Natural killer cell (primary cell): ENCODE results near the gene VGLL4. TPM values are rescaled to one million over a fixed set of nuclear protein-coding genes. Genes with fewer than 3 reads are reported as not detected.
A peak's percentile ranks its signal among the peaks of the same experiment; 100 is the strongest.
"Not testable (repeated sequence)": the region's sequence is repeated elsewhere in the genome, so short reads cannot be mapped to it uniquely, and the experiment has no call there.

Experiments used
- ATAC-seq, 3 donors: fragments of 150-1000 bp in 2 of 3; fragments of 200-7000 bp in 1 of 3; cut with Tn5 transposase; 1 replicate in 1 of 3; 2 replicates in 2 of 3; pipeline ENCODE4 v1.10.0; 2021; ENCODE audit warnings: mild to moderate bottlenecking in 2 of 3, moderate library complexity in 2 of 3
- DNase-seq, 2 donors: peaks; one replicate each; pipeline versions ENCODE4 v3.0.0 to v3.0.0-alpha.2; 2013 to 2021; ENCODE audit warnings: mixed read lengths in 1 of 2
- H3K27ac ChIP-seq: one replicate; pipeline ENCODE4 v1.5.1; 2013; ENCODE audit warnings: mild to moderate bottlenecking, low read length
- H3K27me3 ChIP-seq: one replicate; pipeline ENCODE4 v1.6.1; 2013; ENCODE audit warnings: low read length; ENCODE audit not compliant: control insufficient read depth, insufficient read depth
- H3K36me3 ChIP-seq: one replicate; pipeline ENCODE4 v1.6.1; 2013; ENCODE audit warnings: low read length; ENCODE audit not compliant: control insufficient read depth, insufficient read depth
- H3K4me1 ChIP-seq: one replicate; pipeline ENCODE4 v1.6.1; 2013; ENCODE audit warnings: low read length; ENCODE audit not compliant: control insufficient read depth, insufficient read depth
- H3K4me3 ChIP-seq: one replicate; pipeline ENCODE4 v1.5.1; 2013; ENCODE audit warnings: low read length
- H3K9me3 ChIP-seq: one replicate; pipeline ENCODE4 v1.6.1; 2013; ENCODE audit warnings: low read length; ENCODE audit not compliant: control insufficient read depth, insufficient read depth
- H3K27ac Mint-ChIP-seq, 2 donors: one replicate each; pipeline ENCODE4 v1.8.0; 2022; ENCODE audit warnings: mild to moderate bottlenecking in 2 of 2, mixed read lengths in 2 of 2, moderate library complexity in 1 of 2
- H3K27me3 Mint-ChIP-seq, 2 donors: one replicate each; pipeline ENCODE4 v1.8.0; 2022; ENCODE audit warnings: low read depth in 2 of 2, mixed read lengths in 2 of 2
- H3K36me3 Mint-ChIP-seq: one replicate; pipeline ENCODE4 v1.8.0; 2022; ENCODE audit warnings: mixed read lengths
- H3K4me1 Mint-ChIP-seq, 2 donors: one replicate each; pipeline ENCODE4 v1.8.0; 2022; ENCODE audit warnings: mixed read lengths in 2 of 2
- H3K4me3 Mint-ChIP-seq: one replicate; pipeline ENCODE4 v1.8.0; 2022; ENCODE audit warnings: mild to moderate bottlenecking, moderate library complexity, mixed read lengths
- H3K9me3 Mint-ChIP-seq, 2 donors: one replicate each; pipeline ENCODE4 v1.8.0; 2022; ENCODE audit warnings: mixed read lengths in 2 of 2
- WGBS: methylation state at CpG from one replicate; pipeline ENCODE4 v1.1.7; 2013; ENCODE audit warnings: missing lambda C conversion rate; ENCODE audit not compliant: insufficient coverage; 5-methylcytosine and 5-hydroxymethylcytosine counted together
- intact Hi-C: fragments of 100-400 bp; cut with micrococcal nuclease; formaldehyde crosslinking; loops from one replicate; pipeline ENCODE4 v1.14.2; 2022
- total RNA-seq, 4 donors: library from RNA; stranded (reverse); fragments of 120-200 nt in 1 of 4; gene quantifications; one replicate each; pipeline versions ENCODE4 v1.2.3 to v1.2.4, GENCODE V29; 2013 to 2022
- TF ChIP-seq, protein P1 (sequence below): fragments of 200-600 bp; IDR thresholded peaks from one replicate; pipeline ENCODE4 v1.8.0; 2022; ENCODE audit warnings: antibody characterized with exemption

The VGLL4 gene
- total RNA-seq, 3 donors from 2014 or later (not counting 1 experiment from before 2014, with no cell fraction given) = 29.5 to 42.8 (median 34.6) TPM

DNA sequence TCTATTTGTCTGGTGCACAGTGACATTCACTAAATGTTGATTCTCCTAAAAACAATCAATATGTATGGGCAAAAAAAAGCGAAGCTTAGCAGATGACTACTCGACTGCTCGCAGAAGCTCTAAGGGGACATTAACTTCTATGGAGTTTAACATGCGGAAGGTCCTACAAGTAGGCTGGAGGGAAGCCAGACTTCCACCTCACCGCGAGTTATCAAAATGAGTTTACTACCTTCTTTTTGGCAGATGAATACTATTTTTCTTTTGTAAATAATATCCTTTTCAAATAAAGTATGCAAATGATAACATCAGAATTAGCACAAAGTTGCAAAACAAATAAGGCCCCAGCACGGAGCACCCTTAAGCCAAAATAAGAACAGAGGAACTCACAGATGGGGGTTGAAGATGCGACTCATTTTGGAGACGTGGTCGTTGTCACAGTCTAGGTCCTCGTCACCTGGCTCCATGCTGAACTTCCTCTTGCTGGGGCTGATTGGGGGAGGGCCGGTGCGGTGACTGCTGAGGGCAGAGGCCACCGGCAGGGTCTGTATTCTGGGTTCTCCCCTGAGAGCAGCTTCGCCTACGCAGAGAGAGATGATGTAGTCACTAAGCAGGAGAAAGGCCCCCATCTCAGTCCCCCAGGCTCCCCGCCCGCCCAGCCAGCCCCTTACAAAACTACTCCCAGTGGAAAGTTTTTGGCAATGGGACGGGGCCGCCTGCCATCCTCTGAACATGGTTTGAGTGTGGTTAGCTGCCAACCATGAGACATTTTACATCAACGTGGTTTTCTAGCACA, 42.1 kb downstream of the VGLL4 start:
- DNase-seq (no peak), ATAC-seq (peak in 2 of 3 donors; percentile 43 to 66)
- WGBS = 45% methylated on average over 17 of the region's 21 CpGs
- Mint-ChIP-seq H3K36me3 (no peaks in the 10 kb centered on the region), H3K27me3 (no peaks in the 10 kb centered on the region), H3K9me3 (no peaks in the 10 kb centered on the region), H3K4me1 (peaks cover 41 to 45% of the 10 kb centered on the region in 2 donors), H3K4me3 (peak overlapping the region; percentile 45), H3K27ac (peak overlapping the region; percentile 69 to 72)
- peaks cover 6% of the 10 kb centered on the region for H3K4me1 ChIP-seq
- intact Hi-C loops = no loop called here
- H3K27ac ChIP-seq = peak overlapping the region; percentile 33
- peaks cover 21% of the 10 kb centered on the region for H3K36me3 ChIP-seq
- H3K9me3 ChIP-seq = no peaks in the 10 kb centered on the region
- no peaks in the 10 kb centered on the region for H3K27me3 ChIP-seq
- TF ChIP-seq, protein P1, sequence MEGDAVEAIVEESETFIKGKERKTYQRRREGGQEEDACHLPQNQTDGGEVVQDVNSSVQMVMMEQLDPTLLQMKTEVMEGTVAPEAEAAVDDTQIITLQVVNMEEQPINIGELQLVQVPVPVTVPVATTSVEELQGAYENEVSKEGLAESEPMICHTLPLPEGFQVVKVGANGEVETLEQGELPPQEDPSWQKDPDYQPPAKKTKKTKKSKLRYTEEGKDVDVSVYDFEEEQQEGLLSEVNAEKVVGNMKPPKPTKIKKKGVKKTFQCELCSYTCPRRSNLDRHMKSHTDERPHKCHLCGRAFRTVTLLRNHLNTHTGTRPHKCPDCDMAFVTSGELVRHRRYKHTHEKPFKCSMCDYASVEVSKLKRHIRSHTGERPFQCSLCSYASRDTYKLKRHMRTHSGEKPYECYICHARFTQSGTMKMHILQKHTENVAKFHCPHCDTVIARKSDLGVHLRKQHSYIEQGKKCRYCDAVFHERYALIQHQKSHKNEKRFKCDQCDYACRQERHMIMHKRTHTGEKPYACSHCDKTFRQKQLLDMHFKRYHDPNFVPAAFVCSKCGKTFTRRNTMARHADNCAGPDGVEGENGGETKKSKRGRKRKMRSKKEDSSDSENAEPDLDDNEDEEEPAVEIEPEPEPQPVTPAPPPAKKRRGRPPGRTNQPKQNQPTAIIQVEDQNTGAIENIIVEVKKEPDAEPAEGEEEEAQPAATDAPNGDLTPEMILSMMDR = no peak
- no peak overlapping the region for H3K4me3 ChIP-seq

DNA sequence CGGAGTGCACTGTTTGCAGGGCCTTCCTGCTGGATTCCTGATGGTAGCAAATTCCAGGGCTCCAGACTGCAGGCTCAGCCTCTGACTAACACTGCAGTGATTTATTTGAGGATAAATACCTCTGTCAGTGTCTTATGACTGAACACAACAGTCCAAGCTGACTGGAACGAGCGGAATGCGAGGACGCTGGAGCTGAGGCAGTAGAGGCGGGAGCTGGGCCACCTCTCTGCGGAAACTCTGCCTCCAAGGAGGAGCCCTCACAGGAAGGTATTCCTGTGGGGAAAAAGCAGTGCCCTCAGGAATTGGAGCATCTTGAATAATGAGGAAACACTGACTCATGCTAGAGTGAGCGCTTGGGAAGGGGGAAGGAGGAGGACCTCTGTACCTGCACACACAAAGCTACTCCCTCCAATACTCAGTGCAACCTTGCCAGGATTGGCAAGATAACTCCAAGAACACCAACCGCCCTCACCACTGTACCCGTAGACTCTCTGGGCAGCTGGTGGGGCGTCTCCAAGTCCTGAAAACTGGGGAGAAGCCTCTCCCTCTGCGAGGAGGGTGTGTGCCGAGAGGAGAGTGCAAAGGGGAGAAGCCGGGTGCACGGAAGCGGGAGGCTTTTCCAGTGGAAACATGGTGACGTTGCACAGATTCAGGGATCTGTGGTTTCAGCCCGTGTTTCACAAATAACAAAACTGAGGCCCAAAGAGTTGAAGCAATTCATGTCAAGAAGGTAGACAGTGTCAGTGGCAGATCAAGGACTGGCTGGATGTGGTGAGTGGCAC, 43.0 kb downstream of the VGLL4 start:
- H3K36me3 Mint-ChIP-seq = no peaks in the 10 kb centered on the region
- ATAC-seq (no peak), DNase-seq (no peak)
- peaks cover 40% of the 10 kb centered on the region in 2 donors for H3K4me1 Mint-ChIP-seq
- H3K27ac ChIP-seq = no peak overlapping the region
- 96% methylated on average over 17 of the region's 18 CpGs for WGBS
- no peak overlapping the region for H3K4me3 Mint-ChIP-seq
- peak overlapping the region; percentile 69 to 72 for H3K27ac Mint-ChIP-seq
- H3K9me3 ChIP-seq = no peaks in the 10 kb centered on the region
- H3K4me3 ChIP-seq = no peak overlapping the region
- intact Hi-C loops = no loop called here
- peaks cover 22% of the 10 kb centered on the region for H3K36me3 ChIP-seq
- H3K4me1 ChIP-seq = peaks cover 3% of the 10 kb centered on the region
- no peaks in the 10 kb centered on the region for H3K9me3 Mint-ChIP-seq
- TF ChIP-seq, protein P1 = no peak
- H3K27me3 ChIP-seq = no peaks in the 10 kb centered on the region
- H3K27me3 Mint-ChIP-seq = no peaks in the 10 kb centered on the region

DNA sequence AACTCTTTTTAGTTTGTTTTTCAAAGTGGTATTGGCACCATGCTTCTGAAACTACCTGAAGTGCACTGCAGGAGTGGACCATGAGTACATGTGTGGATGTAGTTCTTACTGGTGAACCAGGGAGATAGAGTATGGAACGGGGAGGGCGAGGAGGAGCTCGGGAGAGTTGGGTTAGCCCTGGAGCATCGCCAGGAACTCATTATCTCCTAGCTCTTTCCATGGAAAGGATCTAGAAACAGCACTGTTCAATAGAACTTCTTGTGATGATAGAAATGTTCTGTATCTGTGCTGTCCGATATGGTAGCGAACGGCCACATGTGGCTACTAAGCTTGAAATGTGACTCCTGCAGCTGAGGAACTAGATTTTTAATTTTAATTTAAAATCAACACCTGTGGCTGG, 47.3 kb downstream of the VGLL4 start:
- no peaks in the 10 kb centered on the region for H3K27me3 ChIP-seq
- H3K4me3 Mint-ChIP-seq = no peak overlapping the region
- DNase-seq (no peak), ATAC-seq (no peak)
- H3K4me3 ChIP-seq = no peak overlapping the region
- no peaks in the 10 kb centered on the region for H3K27me3 Mint-ChIP-seq
- H3K36me3 ChIP-seq = peaks cover 20% of the 10 kb centered on the region
- H3K4me1 ChIP-seq = peaks cover 8% of the 10 kb centered on the region
- 99% methylated on average over 7 of the region's 7 CpGs for WGBS
- no peaks in the 10 kb centered on the region for H3K9me3 ChIP-seq
- H3K4me1 Mint-ChIP-seq = peaks cover 57 to 63% of the 10 kb centered on the region in 2 donors
- H3K36me3 Mint-ChIP-seq = no peaks in the 10 kb centered on the region
- intact Hi-C loops = no loop called here
- TF ChIP-seq, protein P1 = no peak
- no peaks in the 10 kb centered on the region for H3K9me3 Mint-ChIP-seq
- H3K27ac ChIP-seq = no peak overlapping the region
- H3K27ac Mint-ChIP-seq = peak overlapping the region; percentile 29 to 42

DNA sequence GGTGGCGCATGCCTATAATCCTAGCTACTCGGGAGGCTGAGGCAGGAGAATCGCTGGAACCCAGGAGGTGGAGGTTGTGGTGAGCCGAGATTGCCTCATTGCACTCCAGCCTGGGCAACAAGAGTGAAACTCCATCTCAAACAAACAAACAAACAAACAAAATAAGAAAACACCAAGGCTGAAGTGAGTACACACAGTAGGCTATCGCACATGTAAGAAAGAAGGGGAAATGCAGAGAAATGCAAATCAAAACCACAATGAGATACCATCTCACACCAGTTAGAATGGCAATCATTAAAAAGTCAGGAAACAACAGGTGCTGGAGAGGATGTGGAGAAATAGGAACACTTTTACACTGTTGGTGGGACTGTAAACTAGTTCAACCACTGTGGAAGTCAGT, 48.7 kb downstream of the VGLL4 start:
- H3K9me3 ChIP-seq, H3K36me3 ChIP-seq, ATAC-seq, H3K36me3 Mint-ChIP-seq, H3K9me3 Mint-ChIP-seq, H3K27me3 Mint-ChIP-seq, H3K27ac ChIP-seq, DNase-seq, H3K27me3 ChIP-seq, H3K27ac Mint-ChIP-seq, H3K4me1 ChIP-seq, intact Hi-C loops, H3K4me3 Mint-ChIP-seq, H3K4me3 ChIP-seq: not testable (repeated sequence)
- H3K4me1 Mint-ChIP-seq = peaks cover 70 to 72% of the 10 kb centered on the region in 2 donors
- 100% methylated on average over 3 of the region's 5 CpGs for WGBS
